GM12878 (cell line): ENCODE measurements around the gene FARS2. TPM values are rescaled to one million over a fixed set of nuclear protein-coding genes. Genes with fewer than 3 reads are reported as not detected.

Experiments
- ATAC-seq: fragments of 200-7000 bp; cut with Tn5 transposase; 3 replicates; pipeline ENCODE4 v1.9.1; 2020; ENCODE audit warnings: mild to moderate bottlenecking, moderate library complexity
- BruUV-seq: library from RNA; stranded (reverse); fragments of 400-500 nt; replicated peaks from 2 replicates; lab custom pipeline; 2021; lab: Mats Ljungman, UMichigan
- CTCF ChIA-PET: fragments of 300-600 bp; sonication (Branson Sonifier 250); formaldehyde crosslinking; extraction: SDS; loops from one replicate; lab custom pipeline; 2021; ENCODE audit warnings: inconsistent platforms; lab: Yijun Ruan, JAX
- POLR2A ChIA-PET: fragments of 350-600 bp; formaldehyde crosslinking; extraction: SDS; loops from one replicate; lab custom pipeline; 2021; ENCODE audit warnings: inconsistent platforms; lab: Charles Lee
- RAD21 ChIA-PET: fragments of 300-600 bp; sonication (Branson Sonifier 250); formaldehyde crosslinking; loops from one replicate; lab custom pipeline; 2023; ENCODE audit warnings: antibody characterized with exemption; ENCODE audit not compliant: unreplicated experiment; lab: Charles Lee
- SMC1A ChIA-PET: fragments of 300-600 bp; sonication (Branson Sonifier 250); formaldehyde crosslinking; loops from one replicate; lab custom pipeline; 2023; ENCODE audit not compliant: unreplicated experiment, uncharacterized antibody; lab: Charles Lee
- DNase-seq: peaks from one replicate; pipeline ENCODE4 v3.0.0-alpha.2; 2011; ENCODE audit warnings: low read depth, low spot score
- FAIRE-seq: peaks from 3 replicates; lab custom pipeline; 2011; peaks lifted over from hg19 to GRCh38; lab: Jason Lieb, UNC
- H2AFZ ChIP-seq: 2 replicates; pipeline ENCODE4 v1.6.0; 2011; ENCODE audit warnings: low read depth, low read length, control low read depth; ENCODE audit not compliant: control insufficient read depth
- H3K27ac ChIP-seq: 2 replicates; pipeline ENCODE4 v1.5.1; 2011; ENCODE audit warnings: control low read depth; ENCODE audit not compliant: control insufficient read depth, insufficient read depth
- H3K27me3 ChIP-seq, 2 experiments: replicated peaks in 1 of 2; 2 replicates each; pipeline versions ENCODE4 v1.6.0 to v1.6.1; 2011; ENCODE audit warnings: low read length in 1 of 2; ENCODE audit not compliant: control insufficient read depth in 2 of 2, insufficient read depth in 2 of 2
- H3K36me3 ChIP-seq, 2 experiments: 2 replicates each; pipeline ENCODE4 v1.5.1; 2011; ENCODE audit warnings: low read length in 1 of 2; ENCODE audit not compliant: control insufficient read depth in 2 of 2, insufficient read depth in 2 of 2
- H3K4me1 ChIP-seq: 2 replicates; pipeline ENCODE4 v1.6.1; 2011; ENCODE audit warnings: mild to moderate bottlenecking, low read length, moderate library complexity, mixed read lengths; ENCODE audit not compliant: control insufficient read depth, insufficient read depth
- H3K4me2 ChIP-seq: 2 replicates; pipeline ENCODE4 v1.6.0; 2011; ENCODE audit warnings: control low read depth; ENCODE audit not compliant: control insufficient read depth, insufficient read depth
- H3K4me3 ChIP-seq: fragments of 200-600 bp; sonication (generic); 2 replicates; pipeline ENCODE4 v1.5.1; 2016
- H3K79me2 ChIP-seq: 2 replicates; pipeline ENCODE4 v1.6.0; 2011; ENCODE audit warnings: low read length; ENCODE audit not compliant: control insufficient read depth, insufficient read depth
- H3K9ac ChIP-seq: 2 replicates; pipeline ENCODE4 v1.8.0; 2011; ENCODE audit warnings: low read length, control low read depth, mixed read lengths; ENCODE audit not compliant: control insufficient read depth, insufficient read depth
- H3K9me3 ChIP-seq: replicated peaks from 3 replicates; pipeline ENCODE4 v1.5.1; 2011; ENCODE audit warnings: mild to moderate bottlenecking, low read length; ENCODE audit not compliant: control insufficient read depth, insufficient read depth
- H4K20me1 ChIP-seq: 2 replicates; pipeline ENCODE4 v1.6.0; 2011; ENCODE audit not compliant: control insufficient read depth, insufficient read depth
- BHLHE40 ChIP-seq, 2 experiments: fragments of 450-650 bp in 1 of 2; IDR thresholded peaks; 2 replicates each; pipeline ENCODE4 v1.6.1; 2011 to 2017; ENCODE audit warnings: low read depth in 2 of 2, borderline replicate concordance in 1 of 2, improper control_type of control experiment in 1 of 2, low read length in 1 of 2, mild to moderate bottlenecking in 1 of 2
- BRCA1 ChIP-seq: IDR thresholded peaks from 2 replicates; pipeline ENCODE4 v1.6.1; 2011; ENCODE audit warnings: low read depth, low read length, improper control_type of control experiment
- MLLT1 ChIP-seq: fragments of 450-650 bp; IDR thresholded peaks from 2 replicates; pipeline ENCODE4 v1.6.1; 2016; ENCODE audit warnings: mild to moderate bottlenecking
- NRF1 ChIP-seq: conservative IDR thresholded peaks from 2 replicates; pipeline ENCODE4 v1.6.1; 2011; ENCODE audit warnings: mild to moderate bottlenecking, low read depth, low read length, improper control_type of control experiment
- RAD21 ChIP-seq: IDR thresholded peaks from 2 replicates; pipeline ENCODE4 v1.6.1; 2011; ENCODE audit warnings: mild to moderate bottlenecking, low read depth, low read length, moderate library complexity; ENCODE audit not compliant: insufficient read depth
- RELB ChIP-seq: fragments of 450-650 bp; IDR thresholded peaks from 2 replicates; pipeline ENCODE4 v1.6.1; 2017; ENCODE audit warnings: low read depth, mild to moderate bottlenecking, moderate library complexity
- RFX5 ChIP-seq: IDR thresholded peaks from 2 replicates; pipeline ENCODE4 v1.6.1; 2011; ENCODE audit warnings: low read depth, low read length, improper control_type of control experiment
- SKIL ChIP-seq: fragments of 450-650 bp; IDR thresholded peaks from 2 replicates; pipeline ENCODE4 v1.6.1; 2017; ENCODE audit warnings: mild to moderate bottlenecking, low read depth, inconsistent platforms; ENCODE audit not compliant: poor library complexity, severe bottlenecking
- SP1 ChIP-seq: IDR thresholded peaks from one replicate; pipeline ENCODE4 v1.6.1; 2011; ENCODE audit warnings: low read depth, low read length
- SREBF1 ChIP-seq: IDR thresholded peaks from 2 replicates; pipeline ENCODE4 v1.6.1; 2012; ENCODE audit warnings: mild to moderate bottlenecking, low read length
- USF1 ChIP-seq: IDR thresholded peaks from 2 replicates; pipeline ENCODE4 v1.6.1; 2011; ENCODE audit warnings: borderline replicate concordance, low read depth, mild to moderate bottlenecking, moderate library complexity, mixed read lengths, low read length; ENCODE audit not compliant: insufficient read depth; ENCODE audit errors: extremely low read length
- whole genome bisulfite sequencing: methylation state at CpG from one replicate; pipeline ENCODE4 v1.1.6; 2016; ENCODE audit warnings: low lambda C conversion rate; ENCODE audit not compliant: insufficient replicate concordance, insufficient coverage; ENCODE audit errors: missing lambda C conversion rate; 5-methylcytosine and 5-hydroxymethylcytosine counted together
- in situ Hi-C: fragments of 300-500 bp; cut with MboI; formaldehyde crosslinking; loops from 9 replicates; pipeline ENCODE4 v1.14.3; 2018; ENCODE audit warnings: mixed read lengths
- intact Hi-C: fragments of 100-400 bp; cut with micrococcal nuclease; formaldehyde crosslinking; loops from one replicate; pipeline ENCODE4 v1.14.2; 2022; ENCODE audit not compliant: unreplicated experiment
- polyA plus RNA-seq, 11 experiments: library from polyadenylated mRNA; depleted of rRNA in 4 of 11; unstranded in 6 of 11; stranded (reverse) in 5 of 11; fragments of >200 nt; fragmentation: Nextera tagmentation in 4 of 11; fragmentation: Illumina TruSeq in 1 of 11; extraction: Ambion mirVana in 4 of 11; extraction: Trizol in 1 of 11; gene quantifications; 1 replicate in 1 of 11; 2 replicates in 10 of 11; pipeline versions ENCODE4 v1.2.1 to v1.2.3, GENCODE V29; 2011 to 2016; ENCODE audit warnings: inconsistent platforms in 2 of 11, missing spikeins in 2 of 11, low read depth in 1 of 11
- total RNA-seq, 4 experiments: library from RNA; depleted of rRNA in 3 of 4; stranded (reverse); fragments of >200 nt in 3 of 4; fragmentation: Illumina TruSeq in 1 of 4; extraction: Trizol in 1 of 4; gene quantifications; 2 replicates each; pipeline versions ENCODE4 v1.2.1 to v1.2.3, GENCODE V29; 2013 to 2021
- TF ChIP-seq, protein P1 (sequence below): fragments of 450-650 bp; IDR thresholded peaks from 2 replicates; pipeline ENCODE4 v1.6.1; 2016; ENCODE audit warnings: mild to moderate bottlenecking
- TF ChIP-seq, protein P2 (sequence below): fragments of 450-650 bp; conservative IDR thresholded peaks from 2 replicates; pipeline ENCODE4 v1.6.1; 2017; ENCODE audit warnings: mild to moderate bottlenecking, moderate library complexity

The FARS2 gene
- total and polyA plus RNA-seq, 10 of the 15 experiments (the other 5 are each of a cell fraction or from before 2014, with no cell fraction given) = 16.8 to 46.7 (median 25.6) TPM

- 97% methylated on average over 2 of the region's 2 CpGs for WGBS
- no peaks in the 10 kb centered on the region for H3K9me3 ChIP-seq
- POLR2A ChIA-PET = interaction anchor here (0.6 to 1.1 kb wide), 2 partner anchors 9 to 44 kb away, joined by 3 read pairs; no protein-coding TSS in a partner anchor
- H3K27me3 ChIP-seq = no peaks in the 10 kb centered on the region
- peaks cover 20% of the 10 kb centered on the region for H3K4me1 ChIP-seq
- H2AFZ ChIP-seq = no peak overlapping the region
- no peak overlapping the region for H3K27ac ChIP-seq
- H3K79me2 ChIP-seq = no peaks in the 10 kb centered on the region
- no peak for ATAC-seq
- RAD21 ChIA-PET = interaction anchor here (1.7 kb wide), 1 partner anchor 20 kb away, joined by 3 read pairs; no protein-coding TSS in a partner anchor
- H3K4me3 ChIP-seq = no peak overlapping the region
- H3K9ac ChIP-seq = no peak overlapping the region
- TF ChIP-seq RFX5 (no peak), SKIL (no peak), NRF1 (no peak), BRCA1 (no peak), SP1 (no peak), RELB (no peak), USF1 (no peak), SREBF1 (no peak), BHLHE40 (IDR thresholded peaks at IDR 0.05; ENCODE audit: borderline replicate concordance in 1 of 2, low read depth in 2 of 2, low read length in 1 of 2) (no peak), MLLT1 (no peak), RAD21 (no peak)
- TF ChIP-seq, protein P1, sequence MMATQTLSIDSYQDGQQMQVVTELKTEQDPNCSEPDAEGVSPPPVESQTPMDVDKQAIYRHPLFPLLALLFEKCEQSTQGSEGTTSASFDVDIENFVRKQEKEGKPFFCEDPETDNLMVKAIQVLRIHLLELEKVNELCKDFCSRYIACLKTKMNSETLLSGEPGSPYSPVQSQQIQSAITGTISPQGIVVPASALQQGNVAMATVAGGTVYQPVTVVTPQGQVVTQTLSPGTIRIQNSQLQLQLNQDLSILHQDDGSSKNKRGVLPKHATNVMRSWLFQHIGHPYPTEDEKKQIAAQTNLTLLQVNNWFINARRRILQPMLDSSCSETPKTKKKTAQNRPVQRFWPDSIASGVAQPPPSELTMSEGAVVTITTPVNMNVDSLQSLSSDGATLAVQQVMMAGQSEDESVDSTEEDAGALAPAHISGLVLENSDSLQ = no peak
- TF ChIP-seq, protein P2, sequence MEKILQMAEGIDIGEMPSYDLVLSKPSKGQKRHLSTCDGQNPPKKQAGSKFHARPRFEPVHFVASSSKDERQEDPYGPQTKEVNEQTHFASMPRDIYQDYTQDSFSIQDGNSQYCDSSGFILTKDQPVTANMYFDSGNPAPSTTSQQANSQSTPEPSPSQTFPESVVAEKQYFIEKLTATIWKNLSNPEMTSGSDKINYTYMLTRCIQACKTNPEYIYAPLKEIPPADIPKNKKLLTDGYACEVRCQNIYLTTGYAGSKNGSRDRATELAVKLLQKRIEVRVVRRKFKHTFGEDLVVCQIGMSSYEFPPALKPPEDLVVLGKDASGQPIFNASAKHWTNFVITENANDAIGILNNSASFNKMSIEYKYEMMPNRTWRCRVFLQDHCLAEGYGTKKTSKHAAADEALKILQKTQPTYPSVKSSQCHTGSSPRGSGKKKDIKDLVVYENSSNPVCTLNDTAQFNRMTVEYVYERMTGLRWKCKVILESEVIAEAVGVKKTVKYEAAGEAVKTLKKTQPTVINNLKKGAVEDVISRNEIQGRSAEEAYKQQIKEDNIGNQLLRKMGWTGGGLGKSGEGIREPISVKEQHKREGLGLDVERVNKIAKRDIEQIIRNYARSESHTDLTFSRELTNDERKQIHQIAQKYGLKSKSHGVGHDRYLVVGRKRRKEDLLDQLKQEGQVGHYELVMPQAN = no peak
- H3K36me3 ChIP-seq = peaks cover 4 to 8% of the 10 kb centered on the region in 2 experiments; a peak in 3 of 4 replicates
- SMC1A ChIA-PET = interaction anchor here (0.7 to 1.0 kb wide), 2 partner anchors 25 to 67 kb away, joined by 3 to 4 read pairs; partner anchors contain the start of gene LYRM4
- no peak for FAIRE-seq
- no peak for DNase-seq
- no TSS peak for BruUV-seq
- CTCF ChIA-PET = interaction anchor here (0.6 to 1.1 kb wide), 4 partner anchors 11 to 167 kb away, joined by 3 to 4 read pairs (median 4); no protein-coding TSS in a partner anchor
- in situ Hi-C loops (no loop called here), intact Hi-C loops (no loop called here)
- H4K20me1 ChIP-seq = no peaks in the 10 kb centered on the region
- no peak overlapping the region for H3K4me2 ChIP-seq
Observed at GRCh38 chr6:5235830-5236229, 25.5 kb upstream of the FARS2 start.
